Measurements from ENCODE around the gene FHIP1B.

DNA sequence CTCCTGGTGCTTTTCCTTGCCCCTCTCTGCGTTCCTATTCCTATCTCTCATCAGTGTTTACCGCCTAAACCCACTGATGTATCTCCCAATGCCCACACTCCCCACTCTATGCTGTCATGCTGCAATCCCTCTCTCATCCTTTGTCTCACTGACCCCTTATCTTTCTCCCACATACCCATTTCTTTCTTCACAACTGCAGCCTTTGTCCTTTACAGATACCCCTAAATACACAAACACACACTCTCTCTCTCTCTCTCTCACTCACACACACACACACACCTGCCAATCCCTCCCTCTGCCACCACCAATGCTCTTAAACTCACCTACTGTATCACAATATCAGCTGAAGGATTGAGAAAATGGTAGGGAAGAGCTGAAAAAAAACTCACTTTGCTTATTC, 59.0 kb downstream of the FHIP1B start:
- TF ChIP-seq, protein P1, sequence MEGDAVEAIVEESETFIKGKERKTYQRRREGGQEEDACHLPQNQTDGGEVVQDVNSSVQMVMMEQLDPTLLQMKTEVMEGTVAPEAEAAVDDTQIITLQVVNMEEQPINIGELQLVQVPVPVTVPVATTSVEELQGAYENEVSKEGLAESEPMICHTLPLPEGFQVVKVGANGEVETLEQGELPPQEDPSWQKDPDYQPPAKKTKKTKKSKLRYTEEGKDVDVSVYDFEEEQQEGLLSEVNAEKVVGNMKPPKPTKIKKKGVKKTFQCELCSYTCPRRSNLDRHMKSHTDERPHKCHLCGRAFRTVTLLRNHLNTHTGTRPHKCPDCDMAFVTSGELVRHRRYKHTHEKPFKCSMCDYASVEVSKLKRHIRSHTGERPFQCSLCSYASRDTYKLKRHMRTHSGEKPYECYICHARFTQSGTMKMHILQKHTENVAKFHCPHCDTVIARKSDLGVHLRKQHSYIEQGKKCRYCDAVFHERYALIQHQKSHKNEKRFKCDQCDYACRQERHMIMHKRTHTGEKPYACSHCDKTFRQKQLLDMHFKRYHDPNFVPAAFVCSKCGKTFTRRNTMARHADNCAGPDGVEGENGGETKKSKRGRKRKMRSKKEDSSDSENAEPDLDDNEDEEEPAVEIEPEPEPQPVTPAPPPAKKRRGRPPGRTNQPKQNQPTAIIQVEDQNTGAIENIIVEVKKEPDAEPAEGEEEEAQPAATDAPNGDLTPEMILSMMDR (IDR thresholded peaks at IDR 0.05; ENCODE audit: insufficient read depth, low read length): no peak
- no peak for TF ChIP-seq GABPA (IDR thresholded peaks at IDR 0.05; ENCODE audit: low read depth)

All from HL-60 (cell line).